GM11168 (cell line): ENCODE results near the gene SPATA46.

ENCODE experiments used
- in situ Hi-C: fragments of 300-500 bp; cut with MboI; formaldehyde crosslinking; loops from one replicate; pipeline ENCODE4 v1.12.0; 2022; ENCODE audit warnings: low sequenced_read_pairs; ENCODE audit not compliant: unreplicated experiment

SPATA46 gene

GRCh38 chr1:162324396-162324795 is 52.3 kb downstream of the SPATA46 start:
- in situ Hi-C loops, result no loop called here
